Activated CD4-positive, alpha-beta T cell treated with anti-CD3 and anti-CD28 coated beads for 36 hours (primary cell): ENCODE measurements around the gene RAI14. TPM values are rescaled to one million over a fixed set of nuclear protein-coding genes. Genes with fewer than 3 reads are reported as not detected.

Source experiments
- ATAC-seq: fragments of 200-7000 bp; cut with Tn5 transposase; one replicate; pipeline ENCODE4 v1.10.0; 2021; ENCODE audit warnings: mild to moderate bottlenecking, moderate library complexity
- CTCF ChIA-PET: fragments of 350-600 bp; sonication (Branson Sonifier 250); formaldehyde crosslinking; loops from one replicate; lab custom pipeline; 2021; ENCODE audit warnings: antibody characterized with exemption; lab: Charles Lee
- POLR2A ChIA-PET: fragments of 350-600 bp; sonication (Branson Sonifier 250); formaldehyde crosslinking; loops from one replicate; lab custom pipeline; 2021; ENCODE audit warnings: antibody characterized with exemption, inconsistent platforms; lab: Charles Lee
- DNase-seq: peaks from one replicate; pipeline ENCODE4 v3.0.0-alpha.2; 2020
- H3K27ac Mint-ChIP-seq: one replicate; pipeline ENCODE4 v1.8.0; 2021; ENCODE audit warnings: mixed read lengths
- H3K27me3 Mint-ChIP-seq: one replicate; pipeline ENCODE4 v1.8.0; 2021; ENCODE audit warnings: mixed read lengths
- H3K36me3 Mint-ChIP-seq: one replicate; pipeline ENCODE4 v1.8.0; 2021; ENCODE audit warnings: low read depth, mixed read lengths
- H3K4me1 Mint-ChIP-seq: one replicate; pipeline ENCODE4 v1.8.0; 2021; ENCODE audit warnings: mixed read lengths
- H3K4me3 Mint-ChIP-seq: one replicate; pipeline ENCODE4 v1.8.0; 2021; ENCODE audit warnings: mild to moderate bottlenecking, moderate library complexity, mixed read lengths
- H3K9me3 Mint-ChIP-seq: one replicate; pipeline ENCODE4 v1.8.0; 2021; ENCODE audit warnings: low read depth, mixed read lengths
- intact Hi-C, 2 experiments: fragments of 100-400 bp; cut with DNase I in 1 of 2; cut with micrococcal nuclease in 1 of 2; formaldehyde crosslinking; loops; one replicate each; pipeline versions ENCODE4 v1.14.2 to v1.15.1; 2022 to 2024; cut with DNase I, micrococcal nuclease
- total RNA-seq, 2 experiments: library from RNA; stranded (reverse); gene quantifications; one replicate each; pipeline ENCODE4 v1.2.3, GENCODE V29; 2021

Gene RAI14
- total RNA-seq, 2 experiments from 2014 or later: 4.5 to 7.1 TPM

DNA sequence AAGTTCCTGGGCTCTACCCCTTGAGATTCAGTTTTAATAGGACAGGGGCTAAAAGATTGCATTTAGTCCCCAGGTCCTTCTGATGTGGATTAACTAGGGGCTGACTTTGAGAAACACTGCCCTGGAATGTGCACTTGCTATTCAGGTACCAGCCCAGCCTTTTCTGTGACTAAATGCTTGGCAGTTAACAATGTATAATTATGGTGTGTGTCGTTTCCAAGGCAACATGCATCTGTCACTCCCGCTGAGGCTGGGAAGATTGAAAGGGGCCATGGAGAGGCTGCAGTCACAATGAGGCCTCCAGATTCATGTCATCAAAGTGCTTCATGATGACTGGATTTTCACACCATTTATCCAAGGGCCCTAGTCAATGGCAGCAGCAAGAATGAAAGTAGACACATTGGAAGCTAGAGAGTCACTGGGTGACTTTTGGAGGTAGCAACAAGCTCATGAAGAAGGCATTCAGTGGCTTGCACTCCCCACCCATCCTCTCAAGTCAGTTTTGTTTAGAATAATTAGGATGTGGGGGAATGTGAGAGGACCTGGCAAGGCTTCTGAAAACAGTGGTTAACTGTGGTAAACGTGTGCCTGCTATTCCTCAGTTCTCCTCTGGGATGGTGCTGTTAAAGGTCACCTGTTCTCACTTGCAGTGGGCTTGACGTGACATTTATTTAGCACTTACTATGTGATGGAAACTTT lies 28.3 kb downstream of the RAI14 start:
- DNase-seq: peak; percentile 46

DNA sequence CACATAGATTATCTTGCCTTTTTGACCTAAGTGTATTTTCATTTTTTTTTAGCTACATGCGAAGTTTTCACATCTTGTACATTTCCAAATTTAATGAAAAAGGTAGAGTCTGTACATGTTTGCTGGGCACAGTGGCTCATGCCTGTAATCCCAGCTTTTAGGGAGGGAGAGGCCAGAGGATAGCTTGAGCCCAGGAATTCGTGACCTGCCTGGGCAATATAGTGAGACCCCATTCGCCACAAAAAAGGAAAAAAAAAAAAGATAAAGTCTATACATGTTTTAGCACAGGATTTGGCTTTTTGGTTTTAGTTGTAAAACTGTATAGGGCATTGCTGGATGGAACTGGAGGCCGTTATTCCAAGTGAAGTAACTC lies 28.8 kb downstream of the RAI14 start:
- ChIA-PET POLR2A (no interaction called here), CTCF (interaction anchor here (0.7 kb wide), 1 partner anchor 676 kb away, joined by 3 read pairs; no protein-coding TSS in a partner anchor)
- Mint-ChIP-seq H3K4me3 (no peak overlapping the region), H3K4me1 (peaks cover 19% of the 10 kb centered on the region), H3K9me3 (no peaks in the 10 kb centered on the region), H3K36me3 (no peaks in the 10 kb centered on the region), H3K27ac (no peak overlapping the region), H3K27me3 (no peaks in the 10 kb centered on the region)
- intact Hi-C loops: no loop called here
- ATAC-seq: no peak
- DNase-seq: no peak

More for the DNA sequence above, 28.3 kb downstream of the RAI14 start:
- Mint-ChIP-seq H3K27ac (no peak overlapping the region), H3K4me1 (peaks cover 19% of the 10 kb centered on the region), H3K27me3 (no peaks in the 10 kb centered on the region), H3K36me3 (no peaks in the 10 kb centered on the region), H3K4me3 (no peak overlapping the region), H3K9me3 (no peaks in the 10 kb centered on the region)
- POLR2A ChIA-PET: no interaction called here
- CTCF ChIA-PET: interaction anchor here (0.7 kb wide), 1 partner anchor 677 kb away, joined by 3 read pairs; no protein-coding TSS in a partner anchor
- peak; percentile 75 for ATAC-seq
- intact Hi-C loops: no loop called here

DNA sequence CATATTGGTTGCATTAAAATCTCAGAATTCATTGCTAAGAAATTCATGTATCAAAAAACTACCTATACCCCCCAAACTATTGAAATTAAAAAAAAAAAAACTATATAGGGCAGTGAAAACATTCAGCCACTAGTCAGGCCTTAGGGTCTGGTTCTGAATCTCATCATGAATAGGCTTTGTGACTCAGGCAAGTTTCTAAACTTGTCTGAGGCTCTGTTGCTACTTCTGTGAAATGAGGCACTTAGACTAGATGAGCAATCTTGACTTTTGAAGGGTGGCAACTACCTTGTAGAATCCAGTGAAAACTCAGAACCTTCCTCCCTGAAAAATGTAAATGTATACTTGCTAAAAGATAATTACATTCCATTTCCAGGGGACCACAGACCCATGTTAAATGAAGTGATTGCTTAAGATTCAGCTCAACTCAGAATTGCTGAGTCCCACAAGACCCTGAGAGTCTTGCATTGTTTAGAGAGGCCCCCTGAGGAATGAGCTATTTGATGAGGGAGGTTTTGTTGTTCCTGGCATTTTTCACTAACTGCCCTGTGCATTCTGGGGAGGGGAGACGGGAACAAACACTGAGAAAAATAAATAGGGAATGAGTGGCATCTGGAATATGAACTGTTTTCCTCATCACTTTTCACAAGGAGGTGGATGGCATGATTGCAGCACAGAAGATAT lies 29.5 kb downstream of the RAI14 start:
- CTCF ChIA-PET: interaction anchor here (0.5 to 0.9 kb wide), 2 partner anchors 200 to 211 kb away, joined by 3 read pairs; no protein-coding TSS in a partner anchor
- intact Hi-C loops: no loop called here
- POLR2A ChIA-PET: no interaction called here
- H3K9me3 Mint-ChIP-seq: no peaks in the 10 kb centered on the region
- DNase-seq (no peak), ATAC-seq (peak; percentile 88)
- H3K4me1 Mint-ChIP-seq: peaks cover 19% of the 10 kb centered on the region
- H3K27me3 Mint-ChIP-seq: no peaks in the 10 kb centered on the region
- no peak overlapping the region for H3K27ac Mint-ChIP-seq
- no peaks in the 10 kb centered on the region for H3K36me3 Mint-ChIP-seq
- no peak overlapping the region for H3K4me3 Mint-ChIP-seq

DNA sequence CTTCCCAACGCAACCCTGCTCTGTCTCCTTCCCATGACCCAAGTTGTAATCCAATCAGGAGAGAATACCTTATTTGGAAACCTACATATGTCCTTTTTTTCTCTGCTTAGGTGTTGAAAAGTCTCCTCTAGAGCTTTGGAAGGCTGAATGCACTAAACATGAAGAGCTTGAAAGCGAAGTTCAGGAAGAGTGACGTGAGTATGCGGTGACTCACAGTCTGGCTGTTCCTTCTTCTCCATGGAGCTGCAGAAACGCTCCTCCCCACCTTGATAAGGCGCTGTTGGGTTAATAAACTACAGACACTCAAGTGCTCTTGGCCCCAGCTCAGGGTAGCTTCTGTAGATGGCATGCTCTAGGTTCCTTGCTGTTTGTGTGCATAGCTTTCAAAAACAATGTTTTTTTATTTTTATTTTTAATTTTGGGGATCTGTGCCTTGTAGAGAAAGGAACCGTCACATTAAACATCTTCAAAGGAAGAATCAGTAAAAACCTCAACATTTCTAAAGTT lies 30.7 kb downstream of the RAI14 start:
- Mint-ChIP-seq H3K4me3 (no peak overlapping the region), H3K36me3 (no peaks in the 10 kb centered on the region), H3K27me3 (no peaks in the 10 kb centered on the region), H3K27ac (no peak overlapping the region), H3K4me1 (peaks cover 19% of the 10 kb centered on the region), H3K9me3 (no peaks in the 10 kb centered on the region)
- ATAC-seq (no peak), DNase-seq (no peak)
- CTCF ChIA-PET: interaction anchor here (0.6 kb wide), 1 partner anchor 163 kb away, joined by 3 read pairs; no protein-coding TSS in a partner anchor
- POLR2A ChIA-PET: no interaction called here
- intact Hi-C loops: no loop called here

DNA sequence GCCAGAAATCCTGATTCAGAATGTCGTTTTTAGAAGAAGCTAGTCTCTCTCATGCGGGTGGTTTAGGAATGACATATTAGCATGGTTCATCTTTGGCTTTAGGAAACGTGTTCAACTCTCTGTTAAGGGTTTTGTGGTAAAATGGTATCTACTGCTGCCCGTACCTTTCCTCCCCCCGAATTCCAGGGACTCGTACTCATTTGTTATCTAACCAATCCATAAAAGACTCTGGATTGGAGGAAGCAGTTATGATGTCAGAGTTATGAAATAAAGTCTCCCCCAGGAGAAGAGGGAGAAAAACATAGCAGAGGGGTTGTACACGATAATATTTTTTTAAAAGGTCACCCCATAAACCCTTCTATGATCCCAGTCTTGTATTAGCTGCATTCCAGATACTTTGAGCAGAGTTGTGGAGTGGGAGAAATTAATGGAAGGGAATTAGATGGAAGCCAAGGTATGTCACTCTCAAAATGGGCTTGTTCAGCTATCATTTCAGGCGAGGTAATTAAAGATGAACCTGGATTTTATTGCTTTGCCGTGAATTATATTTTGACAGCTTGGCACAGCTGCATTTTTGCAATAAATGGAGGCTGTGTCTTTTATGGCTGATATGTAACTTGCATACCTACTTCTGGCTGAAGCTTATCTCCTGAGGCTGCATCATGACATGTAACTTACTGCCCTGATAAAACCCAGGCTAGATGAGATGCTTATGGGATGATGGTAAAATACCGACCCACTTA lies 31.3 kb downstream of the RAI14 start:
- no peak overlapping the region for H3K27ac Mint-ChIP-seq
- peaks cover 19% of the 10 kb centered on the region for H3K4me1 Mint-ChIP-seq
- no peaks in the 10 kb centered on the region for H3K27me3 Mint-ChIP-seq
- H3K4me3 Mint-ChIP-seq: no peak overlapping the region
- ChIA-PET POLR2A (no interaction called here), CTCF (interaction anchor here (1.3 kb wide), 1 partner anchor 29 kb away, joined by 3 read pairs; no protein-coding TSS in a partner anchor)
- no peaks in the 10 kb centered on the region for H3K36me3 Mint-ChIP-seq
- ATAC-seq (no peak), DNase-seq (no peak)
- H3K9me3 Mint-ChIP-seq: no peaks in the 10 kb centered on the region
- intact Hi-C loops: no loop called here

DNA sequence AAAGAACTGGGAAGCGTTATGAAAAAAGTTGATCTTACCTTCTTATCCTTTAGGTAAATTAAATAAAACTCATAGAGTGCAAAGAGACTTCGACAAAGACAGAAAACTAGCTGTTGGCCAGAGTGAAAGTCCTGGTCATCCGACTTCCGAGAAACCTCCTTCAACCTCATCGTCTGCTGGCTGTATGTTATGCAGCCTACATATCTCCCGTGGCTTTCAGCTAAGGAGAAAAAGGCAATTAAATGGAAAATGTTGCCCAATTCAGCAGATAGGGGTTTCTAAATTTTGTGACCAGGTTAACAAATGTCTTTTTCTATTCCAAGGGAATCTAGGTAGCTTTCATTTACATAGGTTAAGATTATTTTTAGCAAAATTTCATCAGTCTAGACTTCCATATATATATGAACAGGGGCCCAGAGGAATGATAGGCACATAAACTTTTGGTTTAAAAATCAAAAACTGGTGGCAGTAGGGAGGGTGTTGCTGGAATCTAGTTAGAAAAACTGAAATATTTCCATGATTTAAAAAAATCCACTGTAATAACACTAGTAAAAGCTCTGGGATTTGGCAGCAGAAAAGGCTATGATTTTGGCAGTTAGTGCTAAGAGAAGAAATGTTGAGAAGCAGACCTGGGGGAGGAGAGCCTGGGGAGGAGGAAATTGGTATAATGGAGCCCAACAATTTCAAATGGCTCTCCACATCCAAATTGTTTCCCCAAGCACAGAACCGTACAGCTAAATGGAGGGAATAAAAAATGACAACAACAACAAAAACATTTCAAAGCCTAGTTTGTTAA lies 32.1 kb downstream of the RAI14 start:
- H3K27ac Mint-ChIP-seq: no peak overlapping the region
- H3K4me1 Mint-ChIP-seq: peaks cover 19% of the 10 kb centered on the region
- no peaks in the 10 kb centered on the region for H3K36me3 Mint-ChIP-seq
- ATAC-seq: no peak
- no peak for DNase-seq
- H3K27me3 Mint-ChIP-seq: no peaks in the 10 kb centered on the region
- no peaks in the 10 kb centered on the region for H3K9me3 Mint-ChIP-seq
- POLR2A ChIA-PET: no interaction called here
- intact Hi-C loops: no loop called here
- no peak overlapping the region for H3K4me3 Mint-ChIP-seq
- CTCF ChIA-PET: interaction anchor here (0.7 to 1.3 kb wide), 3 partner anchors 15 to 1849 kb away, joined by 3 read pairs; no protein-coding TSS in a partner anchor

DNA sequence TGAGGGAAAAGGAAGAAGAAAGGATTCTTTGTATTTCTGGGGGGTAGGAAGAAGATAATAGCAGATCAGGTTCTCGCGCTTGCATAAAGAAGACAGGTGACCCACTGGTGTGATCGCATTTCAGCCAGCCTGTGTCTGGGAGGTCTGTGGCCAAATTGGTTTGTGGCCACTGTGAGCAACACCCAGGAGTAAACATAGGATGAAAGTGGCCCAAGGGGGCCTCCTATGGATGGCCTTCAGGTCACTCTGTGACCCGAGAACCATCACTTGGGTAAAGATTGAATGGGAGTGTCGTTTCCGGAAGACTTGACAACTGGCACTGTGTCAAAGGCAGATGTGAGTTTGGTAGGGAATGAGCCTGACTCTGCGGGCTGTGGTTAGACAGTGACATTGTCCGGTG lies 34.2 kb downstream of the RAI14 start:
- peaks cover 22% of the 10 kb centered on the region for H3K4me1 Mint-ChIP-seq
- ChIA-PET CTCF (no interaction called here), POLR2A (no interaction called here)
- no peak overlapping the region for H3K27ac Mint-ChIP-seq
- H3K9me3 Mint-ChIP-seq: no peaks in the 10 kb centered on the region
- no peaks in the 10 kb centered on the region for H3K36me3 Mint-ChIP-seq
- H3K4me3 Mint-ChIP-seq: no peak overlapping the region
- no peaks in the 10 kb centered on the region for H3K27me3 Mint-ChIP-seq
- intact Hi-C loops: no loop called here
- ATAC-seq: no peak
- no peak for DNase-seq

DNA sequence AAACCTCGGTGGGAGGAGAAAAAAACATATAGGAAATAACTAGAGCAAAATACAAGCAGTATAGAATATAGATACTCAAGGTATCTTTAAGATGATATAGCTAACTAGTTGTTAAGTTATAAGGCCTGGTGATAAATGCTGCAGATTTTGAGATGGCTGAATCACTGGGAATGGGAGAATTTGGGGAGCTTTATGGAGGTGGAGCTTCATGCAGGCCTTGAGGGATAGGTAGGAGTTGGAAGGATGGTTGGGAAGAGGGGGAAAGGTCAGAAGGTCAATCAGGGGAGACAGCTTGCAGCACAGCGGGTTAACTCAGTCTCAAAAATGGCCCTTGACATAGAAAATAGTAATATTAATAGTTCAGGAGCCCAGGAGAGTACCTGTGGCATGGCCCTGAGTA lies 34.8 kb downstream of the RAI14 start:
- H3K27ac Mint-ChIP-seq: no peak overlapping the region
- peaks cover 21% of the 10 kb centered on the region for H3K4me1 Mint-ChIP-seq
- no peaks in the 10 kb centered on the region for H3K9me3 Mint-ChIP-seq
- POLR2A ChIA-PET: no interaction called here
- DNase-seq (no peak), ATAC-seq (no peak)
- CTCF ChIA-PET: no interaction called here
- intact Hi-C loops: no loop called here
- no peak overlapping the region for H3K4me3 Mint-ChIP-seq
- H3K36me3 Mint-ChIP-seq: no peaks in the 10 kb centered on the region
- H3K27me3 Mint-ChIP-seq: no peaks in the 10 kb centered on the region

DNA sequence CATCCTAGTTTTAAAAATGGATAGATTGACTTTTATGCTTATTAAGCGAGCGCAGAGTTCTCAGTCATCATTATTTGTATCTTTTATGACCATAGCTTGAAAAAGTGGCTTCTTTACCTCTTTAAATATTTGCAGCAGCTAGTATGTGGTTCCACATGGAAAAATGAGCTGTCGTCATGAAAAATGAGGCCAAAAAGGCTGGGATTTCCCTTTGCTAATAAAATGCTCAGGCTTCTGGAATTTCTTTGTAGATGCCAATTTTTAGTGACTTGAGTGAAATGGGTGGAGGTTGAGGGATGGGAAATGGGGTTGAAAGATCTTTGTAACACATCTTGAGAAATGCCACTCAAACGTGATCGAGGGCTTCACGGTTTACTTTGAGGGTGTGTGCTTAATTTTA lies 35.2 kb downstream of the RAI14 start:
- DNase-seq (no peak), ATAC-seq (no peak)
- Mint-ChIP-seq H3K27ac (no peak overlapping the region), H3K9me3 (no peaks in the 10 kb centered on the region), H3K4me3 (no peak overlapping the region), H3K36me3 (no peaks in the 10 kb centered on the region), H3K27me3 (no peaks in the 10 kb centered on the region), H3K4me1 (peaks cover 18% of the 10 kb centered on the region)
- intact Hi-C loops: no loop called here
- CTCF ChIA-PET: no interaction called here
- POLR2A ChIA-PET: no interaction called here

DNA sequence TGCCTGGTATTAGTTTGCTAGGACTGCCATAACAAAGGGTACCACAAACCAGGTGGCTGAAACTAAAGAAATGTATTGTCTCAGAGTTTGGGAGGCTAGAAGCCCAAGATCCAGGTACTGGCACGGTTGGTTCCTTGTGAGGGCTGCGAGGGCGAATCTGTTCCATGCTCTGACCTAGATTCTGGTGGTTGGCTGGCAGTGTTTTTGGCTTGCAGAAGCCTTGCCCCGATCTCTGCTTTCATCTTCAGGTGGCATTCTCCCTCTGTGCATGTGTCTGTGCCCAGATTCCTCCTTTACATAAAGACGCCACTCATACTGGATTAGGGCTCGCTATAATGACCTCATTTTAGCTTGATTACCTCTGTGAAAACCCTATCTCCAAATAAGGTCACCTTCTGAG lies 36.7 kb downstream of the RAI14 start:
- CTCF ChIA-PET: no interaction called here
- no peak overlapping the region for H3K4me3 Mint-ChIP-seq
- no peaks in the 10 kb centered on the region for H3K36me3 Mint-ChIP-seq
- H3K4me1 Mint-ChIP-seq: peaks cover 16% of the 10 kb centered on the region
- DNase-seq (no peak), ATAC-seq (no peak)
- H3K27ac Mint-ChIP-seq: no peak overlapping the region
- intact Hi-C loops: no loop called here
- POLR2A ChIA-PET: no interaction called here
- H3K9me3 Mint-ChIP-seq: no peaks in the 10 kb centered on the region
- H3K27me3 Mint-ChIP-seq: no peaks in the 10 kb centered on the region

DNA sequence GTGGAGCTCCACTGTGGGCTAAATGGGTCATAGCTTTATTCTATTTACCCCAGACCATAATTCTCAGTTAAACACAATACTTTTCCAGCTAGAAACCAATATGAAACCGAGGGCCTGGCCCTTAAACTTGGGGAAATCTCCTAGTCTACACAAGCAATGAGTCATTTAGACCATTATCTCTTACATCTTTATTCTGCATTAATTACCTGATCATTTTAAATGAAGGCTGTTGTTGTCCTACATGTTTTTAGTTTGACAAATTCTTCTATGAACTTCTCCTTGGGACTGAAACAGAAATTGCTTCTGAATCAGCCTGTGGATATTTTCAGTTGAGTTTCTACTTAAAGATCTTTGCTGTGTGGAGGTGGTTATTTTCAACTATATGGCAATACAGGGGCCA lies 37.9 kb downstream of the RAI14 start:
- ChIA-PET CTCF (interaction anchor here (1.1 kb wide), 1 partner anchor 208 kb away, joined by 3 read pairs; no protein-coding TSS in a partner anchor), POLR2A (no interaction called here)
- Mint-ChIP-seq H3K9me3 (no peaks in the 10 kb centered on the region), H3K27me3 (no peaks in the 10 kb centered on the region), H3K4me3 (no peak overlapping the region), H3K27ac (no peak overlapping the region), H3K4me1 (peaks cover 16% of the 10 kb centered on the region), H3K36me3 (no peaks in the 10 kb centered on the region)
- DNase-seq (no peak), ATAC-seq (no peak)
- intact Hi-C loops: no loop called here
